Endothelial cell of umbilical vein (primary cell): ENCODE data around the gene RAD51B. TPM values are rescaled to one million over a fixed set of nuclear protein-coding genes. Genes with fewer than 3 reads are reported as not detected.

ENCODE experiments used
- BruUV-seq: library from RNA; stranded (reverse); fragments of 400-500 nt; replicated peaks from 2 replicates; lab custom pipeline; 2021; lab: Mats Ljungman, UMichigan
- CTCF ChIA-PET: fragments of 300-600, 350-600 bp; sonication (Branson Sonifier 250); formaldehyde crosslinking; loops from one replicate; lab custom pipeline; 2021; ENCODE audit warnings: antibody characterized with exemption, inconsistent platforms; lab: Charles Lee
- POLR2A ChIA-PET: fragments of 300-600, 350-600 bp; sonication (Branson Sonifier 250); formaldehyde crosslinking; loops from one replicate; lab custom pipeline; 2021; ENCODE audit warnings: antibody characterized with exemption, inconsistent platforms; lab: Charles Lee
- DNase-seq: peaks from one replicate; pipeline ENCODE4 v3.0.0-alpha.2; 2011; ENCODE audit warnings: low read depth, low spot score
- FAIRE-seq: peaks from 2 replicates; lab custom pipeline; 2011; peaks lifted over from hg19 to GRCh38; lab: Jason Lieb, UNC
- H2AFZ ChIP-seq: 2 replicates; pipeline ENCODE4 v1.6.0; 2012; ENCODE audit warnings: low read depth, low read length, control low read depth, inconsistent platforms
- H3K27ac ChIP-seq: 2 replicates; pipeline ENCODE4 v1.5.1; 2011; ENCODE audit warnings: low read depth, mild to moderate bottlenecking, control low read depth, low read length, moderate library complexity; ENCODE audit not compliant: insufficient read depth
- H3K27me3 ChIP-seq, 2 experiments: 2 replicates each; pipeline versions ENCODE4 v1.6.0 to v1.6.1; 2011; ENCODE audit warnings: low read length in 2 of 2, mixed read lengths in 1 of 2; ENCODE audit not compliant: control insufficient read depth in 2 of 2, insufficient read depth in 2 of 2
- H3K36me3 ChIP-seq, 2 experiments: 2 replicates in 1 of 2; 3 replicates in 1 of 2; pipeline ENCODE4 v1.5.1; 2011; ENCODE audit warnings: low read length in 2 of 2, mild to moderate bottlenecking in 1 of 2, moderate library complexity in 1 of 2; ENCODE audit not compliant: control insufficient read depth in 2 of 2, insufficient read depth in 2 of 2; ENCODE audit errors: extremely low read depth in 1 of 2
- H3K4me1 ChIP-seq: 3 replicates; pipeline ENCODE4 v1.5.1; 2011; ENCODE audit warnings: mild to moderate bottlenecking, low read length; ENCODE audit not compliant: control insufficient read depth, insufficient read depth; ENCODE audit errors: extremely low read depth
- H3K4me2 ChIP-seq: 2 replicates; pipeline ENCODE4 v1.6.1; 2011; ENCODE audit warnings: low read length, control low read depth, mixed read lengths; ENCODE audit not compliant: insufficient read depth
- H3K4me3 ChIP-seq, 3 experiments: fragments of 200-600 bp in 1 of 3; sonication (generic), shearing (Covaris generic) in 1 of 3; replicated peaks in 1 of 3; 2 replicates each; pipeline ENCODE4 v1.5.1; 2011 to 2016; ENCODE audit warnings: control low read depth in 3 of 3, low read length in 3 of 3, mild to moderate bottlenecking in 2 of 3, inconsistent platforms in 1 of 3, low read depth in 1 of 3, moderate library complexity in 1 of 3; ENCODE audit not compliant: insufficient read depth in 1 of 3
- H3K79me2 ChIP-seq: 2 replicates; pipeline ENCODE4 v1.6.0; 2012; ENCODE audit warnings: low read length, inconsistent platforms; ENCODE audit not compliant: control insufficient read depth, insufficient read depth
- H3K9ac ChIP-seq: replicated peaks from 2 replicates; pipeline ENCODE3; 2011; ENCODE audit warnings: low read length, control low read depth; ENCODE audit not compliant: insufficient read depth; ENCODE audit errors: extremely low read depth
- H3K9me1 ChIP-seq: replicated peaks from 3 replicates; pipeline ENCODE4 v1.6.0; 2011; ENCODE audit warnings: mild to moderate bottlenecking, low read length; ENCODE audit not compliant: control insufficient read depth, insufficient read depth; ENCODE audit errors: extremely low read depth
- H3K9me3 ChIP-seq: replicated peaks from 2 replicates; pipeline ENCODE4 v1.5.1; 2012; ENCODE audit warnings: low read length, inconsistent platforms; ENCODE audit not compliant: control insufficient read depth, insufficient read depth
- H4K20me1 ChIP-seq: replicated peaks from 2 replicates; pipeline ENCODE3; 2011; ENCODE audit warnings: mild to moderate bottlenecking, low read length; ENCODE audit not compliant: control insufficient read depth, insufficient read depth; ENCODE audit errors: extremely low read depth
- CTCF ChIP-seq, 2 donors: IDR thresholded peaks; 1 replicate in 1 of 2; 2 replicates in 1 of 2; pipeline ENCODE4 v1.5.1; 2011; ENCODE audit warnings: low read length in 2 of 2, mild to moderate bottlenecking in 2 of 2, moderate library complexity in 2 of 2, control low read depth in 1 of 2, inconsistent platforms in 1 of 2, low read depth in 1 of 2; ENCODE audit not compliant: insufficient read depth in 1 of 2; ENCODE audit errors: extremely low read depth in 1 of 2
- EZH2 ChIP-seq: IDR thresholded peaks from 2 replicates; pipeline ENCODE4 v1.6.1; 2012; ENCODE audit warnings: borderline replicate concordance, low read depth, mild to moderate bottlenecking, moderate library complexity, low read length, inconsistent platforms; ENCODE audit not compliant: severe bottlenecking
- FOS ChIP-seq: IDR thresholded peaks from 2 replicates; pipeline ENCODE4 v1.6.1; 2011; ENCODE audit warnings: mild to moderate bottlenecking, low read length, moderate library complexity, borderline replicate concordance; ENCODE audit not compliant: insufficient read depth
- GATA2 ChIP-seq: IDR thresholded peaks from 2 replicates; pipeline ENCODE4 v1.7.0; 2011; ENCODE audit warnings: low read depth, mild to moderate bottlenecking, moderate library complexity, mixed read lengths, low read length; ENCODE audit not compliant: insufficient read length, insufficient read depth
- JUN ChIP-seq: IDR thresholded peaks from 2 replicates; pipeline ENCODE4 v1.6.1; 2011; ENCODE audit warnings: borderline replicate concordance, low read depth; ENCODE audit not compliant: insufficient read length, insufficient read depth
- MAX ChIP-seq: IDR thresholded peaks from 2 replicates; pipeline ENCODE4 v1.6.1; 2011; ENCODE audit not compliant: insufficient read depth, insufficient read length
- MYC ChIP-seq: IDR thresholded peaks from one replicate; pipeline ENCODE4 v1.6.1; 2011; ENCODE audit warnings: mild to moderate bottlenecking, low read depth, low read length
- POLR2A ChIP-seq: IDR thresholded peaks from 2 replicates; pipeline ENCODE4 v1.6.1; 2012; ENCODE audit warnings: low read depth, mild to moderate bottlenecking, control low read depth, low read length
- POLR2AphosphoS5 ChIP-seq: IDR thresholded peaks from 2 replicates; pipeline ENCODE4 v1.6.1; 2012; ENCODE audit warnings: low read depth, mild to moderate bottlenecking, control low read depth, low read length, moderate library complexity; ENCODE audit not compliant: insufficient read depth
- dilution Hi-C: fragments of 300-500 bp; cut with MboI; formaldehyde crosslinking; loops from one replicate; pipeline ENCODE4 v1.15.0; 2019; ENCODE audit warnings: low sequenced_read_pairs; ENCODE audit not compliant: extremely low pct_ligation_motif_present
- intact Hi-C: fragments of 100-400 bp; cut with micrococcal nuclease; formaldehyde crosslinking; loops from one replicate; pipeline ENCODE4 v1.10.0; 2022
- polyA plus RNA-seq, 4 experiments: library from polyadenylated mRNA; depleted of rRNA in 3 of 4; stranded (reverse) in 3 of 4; unstranded in 1 of 4; fragments of >200 nt; gene quantifications; 2 replicates each; pipeline versions ENCODE4 v1.2.1 to v1.2.3, GENCODE V29; 2011 to 2012; ENCODE audit warnings: missing spikeins in 1 of 4
- total RNA-seq: library from RNA; stranded (reverse); gene quantifications from 2 replicates; pipeline ENCODE4 v1.2.3, GENCODE V29; 2021

Gene RAD51B
- total and polyA plus RNA-seq, 2 donors (not counting 3 experiments of a cell fraction or from before 2014, with no cell fraction given) = 3.9 to 19.0 TPM

- DNase-seq (no peak), FAIRE-seq (no peak)
- no peaks in the 10 kb centered on the region for H3K9me3 ChIP-seq
- dilution Hi-C loops = no loop called here
- TF ChIP-seq FOS (no peak), JUN (no peak), CTCF (IDR thresholded peaks at IDR 0.05; ENCODE audit: extremely low read depth in 1 of 2, insufficient read depth in 1 of 2, low read depth in 1 of 2, low read length in 2 of 2) (no peak), GATA2 (no peak), POLR2AphosphoS5 (no peak), MAX (no peak), EZH2 (no peak), POLR2A (no peak), MYC (no peak)
- no peak overlapping the region for H3K9ac ChIP-seq
- H3K27ac ChIP-seq = no peak overlapping the region
- no peaks in the 10 kb centered on the region for H3K79me2 ChIP-seq
- H3K36me3 ChIP-seq = no peaks in the 10 kb centered on the region
- BruUV-seq = no TSS peak
- CTCF ChIA-PET = no interaction called here
- no peak overlapping the region for H3K4me3 ChIP-seq
- POLR2A ChIA-PET = no interaction called here
- H4K20me1 ChIP-seq = no peaks in the 10 kb centered on the region
- H2AFZ ChIP-seq = no peak overlapping the region
- H3K9me1 ChIP-seq = no peaks in the 10 kb centered on the region
- intact Hi-C loops = no loop called here
- no peaks in the 10 kb centered on the region for H3K4me1 ChIP-seq
- no peaks in the 10 kb centered on the region for H3K27me3 ChIP-seq
- no peak overlapping the region for H3K4me2 ChIP-seq
Observed at GRCh38 chr14:68624541-68625220, 805.1 kb downstream of the RAD51B start.
